ENCODE measurements around the gene GPR32.

- peak; percentile 40 to 64 for TF ChIP-seq CTCF (conservative IDR thresholded peaks at IDR 0.05 in 1 of 2, IDR thresholded peaks at IDR 0.05 in 1 of 2; ENCODE audit: extremely low read depth in 1 of 2, insufficient read depth in 1 of 2, low read depth in 1 of 2, low read length in 2 of 2)
- TF ChIP-seq EZH2 (IDR thresholded peaks at IDR 0.05; ENCODE audit: borderline replicate concordance, low read length) = no peak
Observed at GRCh38 chr19:50724522-50725217, 45.6 kb upstream of the GPR32 start.
